Effector CD8-positive, alpha-beta T cell (primary cell): ENCODE results near the gene NDUFA1.
A peak's percentile ranks its signal among the peaks of the same experiment; 100 is the strongest.
"Not testable (repeated sequence)": the region's sequence is repeated elsewhere in the genome, so short reads cannot be mapped to it uniquely, and the experiment has no call there.

Experiments used
- DNase-seq: peaks from one replicate; lab custom pipeline; 2025; lab: John Stamatoyannopoulos, UW
- total RNA-seq, 4 experiments: gene quantifications; one replicate each; lab custom pipeline; 2026; lab: John Stamatoyannopoulos, UW

Gene NDUFA1
- total RNA-seq, result 33.3 to 63.8 (median 51.4) reads per million in 4 experiments

DNA sequence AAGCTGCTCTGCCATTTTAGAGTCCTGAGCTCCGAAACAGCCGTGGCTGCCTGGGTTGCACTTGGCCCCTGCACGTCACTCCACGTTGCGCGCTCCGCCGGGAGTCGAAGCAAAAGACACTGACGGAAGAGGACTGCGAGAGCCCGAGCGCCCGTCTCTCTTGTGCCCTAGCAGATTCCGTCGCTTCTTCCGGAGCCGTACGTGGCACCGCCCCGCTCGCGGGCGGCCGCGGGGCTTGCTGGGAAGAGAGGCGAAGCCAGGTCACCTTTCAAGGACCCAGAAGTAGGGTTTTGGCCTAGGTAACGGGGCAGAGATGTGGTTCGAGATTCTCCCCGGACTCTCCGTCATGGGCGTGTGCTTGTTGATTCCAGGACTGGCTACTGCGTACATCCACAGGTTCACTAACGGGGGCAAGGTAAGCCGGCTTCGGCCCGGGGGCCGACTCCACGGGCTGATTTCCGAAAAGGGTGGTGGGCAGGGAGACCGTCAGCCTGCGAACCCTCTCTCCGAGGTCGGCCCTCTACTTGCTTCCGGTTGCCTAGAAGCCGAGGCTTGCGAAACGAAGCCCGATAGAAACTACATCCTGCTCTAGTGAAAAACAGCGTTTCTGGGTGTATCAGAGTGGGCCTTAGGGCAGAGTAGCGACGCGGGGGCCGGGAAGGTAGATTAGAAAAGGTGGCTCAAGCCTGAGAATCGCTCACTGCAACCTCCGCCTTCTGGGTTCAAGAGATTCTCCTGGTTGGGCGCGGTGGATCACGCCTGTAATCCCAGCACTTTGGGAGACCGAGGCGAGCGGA is at the start of gene NDUFA1, which contains the start of gene RNF113A:
TSS of gene NDUFA1 (plus strand) at position 234 of the 797 bp plus-strand sequence. CDS start at position 314, 80 bp downstream.
TSS of gene RNF113A (minus strand) at position 135 of the 797 bp plus-strand sequence. CDS start at position 15, 120 bp downstream.
- peak; percentile 72 for DNase-seq

GRCh38 chrX:119824221-119824620 is 47.4 kb upstream of the NDUFA1 start:
- not testable (repeated sequence) for DNase-seq

DNA sequence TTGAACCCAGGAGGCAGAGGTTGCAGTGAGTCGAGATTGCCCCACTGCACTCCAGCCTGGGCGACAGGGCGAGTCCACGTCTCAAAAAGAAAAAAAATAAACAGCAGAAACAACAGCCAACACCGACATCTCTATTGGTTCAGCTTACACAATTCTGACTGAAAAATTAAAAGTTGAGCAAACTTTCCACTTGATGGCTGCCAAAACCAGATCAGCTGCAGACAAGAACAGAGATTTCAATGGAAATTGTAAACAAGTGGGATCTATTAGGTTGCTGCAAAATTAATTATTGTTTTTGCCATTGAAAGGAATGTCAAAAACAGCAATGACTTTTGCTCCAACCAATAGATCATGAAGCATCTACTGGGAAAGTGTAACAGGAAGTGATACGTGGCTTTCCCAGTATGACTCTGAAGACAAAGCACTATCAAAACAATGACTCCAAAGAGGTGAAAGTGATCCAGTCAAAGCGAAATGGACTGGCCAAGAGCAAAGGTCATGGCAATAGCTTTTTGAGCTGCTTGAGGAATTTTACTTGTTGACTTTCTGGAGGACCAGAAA is 45.2 kb upstream of the NDUFA1 start:
- DNase-seq, result no peak

GRCh38 chrX:119828446-119828845 is 43.2 kb upstream of the NDUFA1 start:
- DNase-seq, result no peak

DNA sequence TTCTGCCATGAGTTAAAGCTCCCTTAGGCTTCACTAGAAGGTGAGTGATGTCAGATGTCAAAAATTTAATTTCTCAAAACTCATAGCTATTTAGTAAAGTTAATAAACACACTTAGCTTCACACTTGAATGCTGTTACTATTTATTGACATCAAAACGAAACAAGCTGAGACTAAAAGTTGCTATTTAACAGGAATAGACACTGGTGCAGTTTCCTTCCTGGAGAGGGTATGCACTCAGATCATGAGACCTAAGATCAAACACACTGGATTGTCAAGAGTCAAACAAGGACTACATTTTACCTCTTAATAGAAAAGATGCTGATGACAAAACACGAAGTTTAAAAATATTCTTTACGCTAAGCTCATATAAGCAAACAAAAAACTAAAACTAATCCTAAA is 37.7 kb upstream of the NDUFA1 start:
- no peak for DNase-seq

DNA sequence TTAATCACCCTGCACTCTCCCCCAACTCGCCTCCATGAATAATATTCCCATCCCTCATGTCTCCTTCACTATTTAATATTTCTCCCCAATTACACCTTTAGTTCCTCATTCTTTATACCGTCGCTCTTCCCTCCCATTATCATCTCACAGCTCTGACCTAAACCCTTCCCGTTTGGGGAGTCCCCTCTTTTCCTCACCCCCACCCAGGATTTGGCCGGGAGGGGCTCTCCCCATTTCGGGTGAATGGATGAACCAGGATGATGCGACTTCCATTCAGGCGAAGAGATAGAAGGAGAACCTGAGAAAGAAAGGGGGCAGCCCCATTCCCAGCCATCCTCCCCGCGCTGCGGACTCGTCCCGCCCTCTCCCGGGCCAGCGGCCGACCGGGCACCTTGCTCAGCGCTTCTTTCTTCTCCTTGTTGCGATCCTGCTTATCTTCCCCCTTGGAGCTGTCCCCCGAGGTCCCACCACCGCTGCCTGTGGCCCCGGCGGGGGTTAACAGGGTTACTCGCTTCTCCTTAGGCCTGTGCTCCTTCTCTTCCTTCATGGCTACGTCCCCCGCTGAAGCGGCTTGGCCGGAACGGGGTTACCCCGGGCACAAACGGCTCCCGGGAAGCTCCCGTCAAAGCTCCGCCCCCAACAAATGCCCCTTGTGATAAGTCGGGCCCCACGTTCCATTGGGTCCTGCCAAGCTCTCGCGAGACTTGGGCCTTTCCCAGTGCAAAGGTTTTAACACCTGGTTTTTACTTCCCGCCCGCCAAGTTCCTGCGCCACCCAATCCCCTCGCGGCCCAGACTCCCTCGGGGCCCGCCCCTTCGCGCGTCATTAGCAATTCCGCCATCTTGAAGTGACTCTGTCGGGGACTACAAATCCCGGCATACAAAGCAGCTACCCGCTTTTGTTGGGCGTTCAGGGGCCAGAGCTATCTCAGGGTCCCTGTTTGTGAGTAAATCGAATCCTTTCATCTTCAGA is 19.0 kb upstream of the NDUFA1 start, which contains the start of gene UPF3B:
TSS of gene UPF3B (minus strand) at position 582 of the 972 bp plus-strand sequence. CDS start at position 547, 35 bp downstream.
- peak; percentile 92 for DNase-seq

DNA sequence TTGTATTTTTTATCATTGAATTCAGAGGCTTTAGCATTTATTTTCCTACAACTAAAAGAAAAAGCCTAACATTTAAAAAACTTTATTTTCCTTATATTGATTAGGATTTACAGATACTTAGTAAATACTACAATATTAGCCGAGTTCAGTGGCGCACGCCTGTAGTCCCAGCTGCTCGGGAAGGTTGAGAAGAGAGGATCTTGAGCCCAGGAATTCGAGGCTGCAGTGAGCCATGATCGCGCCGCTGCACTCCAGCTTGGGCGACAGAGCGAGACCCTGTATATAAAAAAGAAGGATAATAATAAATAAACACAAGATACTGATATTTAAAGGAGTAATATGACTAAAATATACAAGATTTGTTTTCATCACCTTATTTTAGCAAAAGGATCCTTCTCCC is 18.2 kb upstream of the NDUFA1 start:
- DNase-seq, result no peak

- DNase-seq, result peak; percentile 2
Observed at GRCh38 chrX:119870626-119871131, 953 bp upstream of the NDUFA1 start.

DNA sequence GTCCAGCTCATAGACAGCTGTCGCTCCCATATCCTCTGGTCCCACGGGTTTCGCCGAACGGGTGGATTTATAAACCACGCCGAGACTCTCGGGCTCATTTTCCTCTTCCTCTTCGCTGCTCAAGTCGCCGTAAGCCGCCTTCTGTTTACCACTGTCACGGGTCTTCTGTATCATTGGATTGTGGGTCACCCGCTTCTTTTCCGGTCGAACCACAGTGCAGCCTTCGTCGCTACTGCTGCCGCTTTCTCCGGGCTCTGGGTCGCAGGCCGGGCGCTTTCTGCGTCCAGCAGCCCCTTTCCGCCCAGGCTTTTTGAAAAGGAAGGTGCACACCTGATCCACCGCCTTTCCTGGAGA is 410 bp upstream of the NDUFA1 start:
- DNase-seq, result peak; percentile 16

- DNase-seq, result no peak
Observed at GRCh38 chrX:119878740-119879139, 7.1 kb downstream of the NDUFA1 start.

DNA sequence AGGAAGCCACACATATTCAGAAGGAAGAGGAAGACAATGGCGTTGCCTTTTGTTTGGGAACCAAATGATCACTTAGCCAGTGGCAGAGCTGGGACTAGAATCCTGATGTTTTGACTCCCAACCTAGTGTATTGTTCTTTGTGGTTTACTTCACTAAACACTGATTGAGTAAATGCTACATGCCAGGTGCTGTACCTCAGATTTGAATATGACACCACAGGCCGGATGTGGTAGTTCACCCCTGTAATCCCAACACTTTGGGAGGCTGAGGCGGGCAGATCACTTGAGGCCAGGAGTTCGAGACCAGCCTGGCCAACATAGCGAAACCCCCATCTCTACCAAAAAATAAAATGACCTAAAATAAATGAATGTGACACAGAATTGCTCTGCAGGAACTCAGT is 8.4 kb downstream of the NDUFA1 start:
- DNase-seq, result no peak

DNA sequence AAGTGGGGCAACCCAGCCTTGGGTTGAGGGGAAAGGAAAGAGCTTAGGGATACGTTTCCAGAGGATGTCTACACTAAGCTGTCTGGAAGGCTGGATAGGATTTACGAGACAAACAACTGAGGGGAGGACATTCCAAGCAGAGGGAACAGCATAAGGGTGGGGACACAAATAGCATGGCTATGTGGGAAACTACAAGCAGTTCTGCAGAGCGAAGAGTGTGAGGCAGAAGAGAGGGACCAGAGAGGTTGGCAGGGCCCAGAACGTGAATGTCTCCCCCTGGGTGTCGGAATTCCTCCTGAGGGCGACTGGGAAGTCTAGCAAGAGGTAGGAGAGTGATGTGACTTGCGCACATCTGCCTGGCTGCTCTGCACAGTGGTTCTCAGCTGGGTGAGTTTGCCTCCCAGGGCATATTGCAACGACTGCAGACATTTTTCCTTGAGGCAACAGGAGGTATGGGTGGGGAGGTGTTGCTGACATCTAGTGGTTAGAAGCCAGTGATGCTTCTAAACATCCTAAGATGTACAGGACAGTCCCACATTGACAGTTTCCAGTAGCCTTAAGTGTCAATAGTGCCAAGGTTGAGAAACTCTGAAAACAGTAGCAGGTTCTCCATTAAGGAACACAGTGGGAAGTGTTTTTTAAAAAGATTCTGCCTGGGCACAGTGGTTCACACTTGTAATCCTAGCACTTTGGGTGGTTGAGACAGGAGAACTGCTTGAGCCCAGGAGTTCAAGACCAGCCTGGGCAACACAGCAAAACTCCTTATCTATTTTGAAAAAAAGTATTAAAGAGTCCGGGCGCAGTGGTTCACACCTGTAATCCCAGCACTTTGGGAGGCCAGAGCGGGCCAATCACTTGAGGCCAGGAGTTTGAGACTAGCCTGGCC is 9.2 kb downstream of the NDUFA1 start:
- peak; percentile 0 for DNase-seq

- no peak for DNase-seq
Observed at GRCh38 chrX:119885554-119886428, 14.2 kb downstream of the NDUFA1 start.

DNA sequence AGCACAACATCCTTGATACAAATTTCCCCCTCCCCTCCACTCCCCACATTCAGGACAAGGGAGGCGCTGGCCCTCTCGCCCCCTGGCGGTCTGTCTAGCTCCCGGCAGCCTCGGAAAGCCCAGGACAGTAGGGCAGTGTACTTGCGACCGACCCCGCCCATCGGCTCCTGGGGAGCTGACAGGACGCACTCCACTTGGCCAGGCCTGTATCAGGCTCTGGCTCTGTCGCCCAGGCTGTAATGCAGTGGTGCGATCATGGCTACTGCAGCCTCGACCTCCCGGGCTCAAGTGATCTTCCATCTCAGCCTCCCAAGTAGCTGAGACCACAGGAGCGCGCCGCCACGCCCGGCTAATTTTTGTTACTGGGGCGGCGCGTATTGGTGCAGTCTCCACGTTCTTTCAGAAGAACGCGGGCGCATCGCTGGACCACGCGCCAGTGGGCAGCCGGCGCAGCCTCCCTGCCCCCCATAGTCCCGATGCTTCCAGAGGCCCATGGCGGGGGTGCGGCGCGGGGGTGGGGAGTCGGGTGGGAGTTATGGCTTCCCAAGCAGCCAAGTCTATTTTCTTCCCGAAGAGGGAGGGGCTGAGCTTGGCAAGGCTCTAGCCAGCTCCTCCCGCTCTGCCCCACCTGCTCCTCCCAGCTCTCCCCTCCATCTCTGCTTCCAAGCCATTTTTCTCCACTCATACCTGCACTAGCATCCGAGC is 16.2 kb downstream of the NDUFA1 start:
- DNase-seq, result peak; percentile 22

DNA sequence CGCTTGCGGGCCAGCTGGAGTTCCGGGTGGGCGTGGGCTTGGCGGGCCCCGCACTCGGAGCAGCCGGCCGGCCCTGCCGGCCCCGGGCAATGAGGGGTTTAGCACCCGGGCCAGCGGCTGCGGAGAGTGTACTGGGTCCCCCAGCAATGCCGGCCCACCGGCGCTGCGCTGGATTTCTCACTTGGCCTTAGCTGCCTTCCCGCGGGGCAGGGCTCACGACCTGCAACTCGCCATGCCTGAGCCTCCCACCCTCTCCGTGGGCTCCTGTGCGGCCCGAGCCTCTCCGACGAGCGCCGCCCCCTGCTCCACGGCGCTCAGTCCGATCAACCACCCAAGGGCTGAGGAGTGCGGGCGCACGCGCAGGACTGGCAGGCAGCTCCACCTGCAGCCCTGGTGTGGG is 19.0 kb downstream of the NDUFA1 start:
- not testable (repeated sequence) for DNase-seq

GRCh38 chrX:119891961-119892692 is 20.5 kb downstream of the NDUFA1 start:
- not testable (repeated sequence) for DNase-seq

GRCh38 chrX:119895843-119896326 is 24.3 kb downstream of the NDUFA1 start, which contains the start of gene AKAP14:
Gene AKAP14 (plus strand): TSS chrX:119895893. CDS start chrX:119903224, 7,331 bp downstream.
- DNase-seq, result no peak

- no peak for DNase-seq
Observed at GRCh38 chrX:119899125-119899524, 27.5 kb downstream of the NDUFA1 start.
